Esophagus squamous epithelium (tissue), 5 donors: ENCODE data around the gene SLC35D2. TPM values are rescaled to one million over a fixed set of nuclear protein-coding genes. Genes with fewer than 3 reads are reported as not detected.

Experiments
- DNase-seq: peaks from one replicate; lab custom pipeline; 2025; lab: John Stamatoyannopoulos, UW
- H3K27ac ChIP-seq, 4 donors: fragments of 200-600 bp; sonication (generic); one replicate each; pipeline ENCODE4 v1.5.1; 2016 to 2019; ENCODE audit warnings: mild to moderate bottlenecking in 1 of 4
- H3K27me3 ChIP-seq, 4 donors: fragments of 200-600 bp; sonication (generic); 1 replicate in 3 of 4; 2 replicates in 1 of 4; pipeline versions ENCODE4 v1.5.1 to v1.6.0; 2017 to 2021; ENCODE audit warnings: antibody characterized with exemption in 1 of 4
- H3K36me3 ChIP-seq, 3 donors: fragments of 200-600 bp; sonication (generic); one replicate each; pipeline ENCODE4 v1.5.1; 2016 to 2019
- H3K4me1 ChIP-seq, 3 donors: fragments of 200-600 bp; sonication (generic); one replicate each; pipeline ENCODE4 v1.5.1; 2017 to 2019
- H3K4me3 ChIP-seq, 4 donors: fragments of 200-600 bp; sonication (generic); 1 replicate in 3 of 4; 2 replicates in 1 of 4; pipeline ENCODE4 v1.5.1; 2016 to 2019; ENCODE audit warnings: mild to moderate bottlenecking in 2 of 4, moderate library complexity in 1 of 4
- H3K9me3 ChIP-seq, 3 donors: fragments of 200-600 bp; sonication (generic); one replicate each; pipeline ENCODE4 v1.5.1; 2016 to 2019
- POLR2A ChIP-seq, 4 donors: fragments of 450-650 bp; IDR thresholded peaks; one replicate each; pipeline ENCODE4 v1.6.1; 2017; ENCODE audit warnings: antibody characterized with exemption in 4 of 4, mild to moderate bottlenecking in 4 of 4, moderate library complexity in 3 of 4
- WGBS, 2 donors: methylation state at CpG; one replicate each; pipeline ENCODE4 v1.1.5; 2018; 5-methylcytosine and 5-hydroxymethylcytosine counted together
- intact Hi-C: fragments of 100-400 bp; cut with DNase I; formaldehyde crosslinking; loops from one replicate; pipeline ENCODE4 v1.15.0; 2022
- total RNA-seq, 4 donors: library from RNA; depleted of rRNA; stranded (reverse); fragments of >200 nt; gene quantifications; one replicate each; pipeline ENCODE4 v1.1.0, GENCODE V29; 2016
- TF ChIP-seq, protein P1 (sequence below), 6 experiments: fragments of 450-650 bp in 4 of 6; fragments of 200-600 bp in 2 of 6; sonication (generic) in 2 of 6; IDR thresholded peaks; one replicate each; pipeline ENCODE4 v1.5.1; 2016 to 2019; ENCODE audit warnings: antibody characterized with exemption in 6 of 6, mild to moderate bottlenecking in 4 of 6, moderate library complexity in 4 of 6
- donor health status: DM: yes; HTN: yes; CAD: no.

The SLC35D2 gene
- total RNA-seq, 4 donors from 2014 or later: 10.3 to 28.5 (median 16.4) TPM

DNA sequence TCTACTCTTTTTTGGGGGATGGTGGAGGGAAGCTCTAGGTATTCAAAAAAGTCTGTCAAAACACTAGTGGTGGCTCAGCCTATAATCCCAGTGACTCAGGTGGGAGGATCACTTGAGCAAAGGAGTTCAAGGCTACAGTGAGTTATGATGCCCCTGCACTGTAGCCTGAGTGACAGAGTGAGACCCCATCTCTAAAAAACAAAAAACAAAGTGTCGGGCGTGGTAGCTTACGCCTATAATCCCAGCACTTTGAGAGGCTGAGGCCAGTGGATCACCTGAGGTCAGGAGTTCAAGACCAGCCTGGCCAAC, 15.8 kb upstream of the SLC35D2 start:
- Histone ChIP-seq H3K4me1 (no peaks in the 10 kb centered on the region), H3K4me3 (no peak overlapping the region), H3K9me3 (no peaks in the 10 kb centered on the region), H3K27me3 (no peaks in the 10 kb centered on the region), H3K36me3 (no peaks in the 10 kb centered on the region), H3K27ac (peak overlapping the region in 1 of 4 donors; percentile 14)
- intact Hi-C loops: no loop called here
- no peak for TF ChIP-seq POLR2A (IDR thresholded peaks at IDR 0.05)
- TF ChIP-seq, protein P1, sequence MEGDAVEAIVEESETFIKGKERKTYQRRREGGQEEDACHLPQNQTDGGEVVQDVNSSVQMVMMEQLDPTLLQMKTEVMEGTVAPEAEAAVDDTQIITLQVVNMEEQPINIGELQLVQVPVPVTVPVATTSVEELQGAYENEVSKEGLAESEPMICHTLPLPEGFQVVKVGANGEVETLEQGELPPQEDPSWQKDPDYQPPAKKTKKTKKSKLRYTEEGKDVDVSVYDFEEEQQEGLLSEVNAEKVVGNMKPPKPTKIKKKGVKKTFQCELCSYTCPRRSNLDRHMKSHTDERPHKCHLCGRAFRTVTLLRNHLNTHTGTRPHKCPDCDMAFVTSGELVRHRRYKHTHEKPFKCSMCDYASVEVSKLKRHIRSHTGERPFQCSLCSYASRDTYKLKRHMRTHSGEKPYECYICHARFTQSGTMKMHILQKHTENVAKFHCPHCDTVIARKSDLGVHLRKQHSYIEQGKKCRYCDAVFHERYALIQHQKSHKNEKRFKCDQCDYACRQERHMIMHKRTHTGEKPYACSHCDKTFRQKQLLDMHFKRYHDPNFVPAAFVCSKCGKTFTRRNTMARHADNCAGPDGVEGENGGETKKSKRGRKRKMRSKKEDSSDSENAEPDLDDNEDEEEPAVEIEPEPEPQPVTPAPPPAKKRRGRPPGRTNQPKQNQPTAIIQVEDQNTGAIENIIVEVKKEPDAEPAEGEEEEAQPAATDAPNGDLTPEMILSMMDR (IDR thresholded peaks at IDR 0.05): no peak
- no peak for DNase-seq
- 68 to 85% methylated on average over 3 of the region's 3 CpGs for WGBS, 2 donors

DNA sequence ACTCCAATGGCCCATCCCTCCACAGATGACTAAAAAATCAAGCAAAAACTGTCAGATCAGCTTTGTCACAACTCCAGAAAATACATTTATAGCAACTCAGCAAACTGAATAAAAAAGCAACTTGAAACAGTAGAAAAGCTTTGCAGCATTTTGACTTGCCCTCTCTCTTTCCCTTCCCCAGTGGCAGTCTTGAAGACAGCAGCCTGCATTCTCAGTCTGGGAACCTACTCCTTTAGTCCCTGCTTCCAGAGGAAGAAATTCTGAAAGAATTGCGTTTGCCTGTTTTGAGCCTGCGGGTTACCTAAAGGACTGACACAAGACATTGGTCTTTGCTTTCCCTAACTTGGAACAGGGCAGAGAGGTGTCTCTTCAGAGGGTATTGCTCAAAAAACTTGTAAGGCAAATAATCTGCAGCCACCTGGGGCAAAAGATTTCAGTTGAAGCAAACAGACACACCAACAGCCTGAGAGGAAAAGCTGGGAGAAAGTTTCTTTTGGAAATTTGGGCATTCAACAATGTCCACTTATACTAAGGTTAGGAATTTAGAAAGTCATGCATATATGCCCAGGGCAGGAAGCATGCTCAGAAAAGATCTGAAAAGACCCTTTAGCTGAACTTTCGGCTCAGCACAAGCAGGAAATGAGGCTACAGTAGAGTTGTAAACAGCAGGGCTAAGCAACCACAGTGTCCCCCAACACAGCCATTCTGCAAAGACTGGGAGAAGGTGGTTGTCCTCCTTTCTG, 15.2 kb upstream of the SLC35D2 start:
- Histone ChIP-seq H3K36me3 (no peaks in the 10 kb centered on the region), H3K9me3 (no peaks in the 10 kb centered on the region), H3K27ac (peak overlapping the region in 1 of 4 donors; percentile 14), H3K27me3 (no peaks in the 10 kb centered on the region), H3K4me1 (no peaks in the 10 kb centered on the region), H3K4me3 (no peak overlapping the region)
- no peak for DNase-seq
- intact Hi-C loops: no loop called here
- 44 to 64% methylated on average over 1 to 3 of the region's 3 CpGs for WGBS, 2 donors
- TF ChIP-seq, protein P1 (IDR thresholded peaks at IDR 0.05): no peak
- TF ChIP-seq POLR2A (IDR thresholded peaks at IDR 0.05): no peak

DNA sequence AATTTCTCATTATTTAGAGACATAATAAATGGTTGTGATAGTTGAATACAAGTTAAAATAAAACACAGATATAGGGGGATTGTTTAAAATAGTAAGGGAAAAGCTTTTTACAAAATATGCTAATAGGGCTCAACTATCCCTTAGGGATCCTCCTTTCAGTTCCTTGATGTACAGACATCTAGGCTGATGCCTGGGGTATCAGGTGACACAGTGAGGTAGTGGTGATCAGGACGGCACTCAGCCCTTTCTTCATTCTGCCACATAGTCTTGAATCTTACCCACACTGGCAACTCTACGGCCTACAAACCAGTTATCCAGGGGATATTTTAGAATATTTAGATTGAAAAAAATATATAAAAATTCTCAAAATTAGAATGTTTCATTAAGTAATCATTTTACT, 12.5 kb upstream of the SLC35D2 start:
- 90 to 93% methylated on average over 2 of the region's 2 CpGs for WGBS, 2 donors
- no peak for TF ChIP-seq POLR2A (IDR thresholded peaks at IDR 0.05)
- TF ChIP-seq, protein P1 (IDR thresholded peaks at IDR 0.05): no peak

DNA sequence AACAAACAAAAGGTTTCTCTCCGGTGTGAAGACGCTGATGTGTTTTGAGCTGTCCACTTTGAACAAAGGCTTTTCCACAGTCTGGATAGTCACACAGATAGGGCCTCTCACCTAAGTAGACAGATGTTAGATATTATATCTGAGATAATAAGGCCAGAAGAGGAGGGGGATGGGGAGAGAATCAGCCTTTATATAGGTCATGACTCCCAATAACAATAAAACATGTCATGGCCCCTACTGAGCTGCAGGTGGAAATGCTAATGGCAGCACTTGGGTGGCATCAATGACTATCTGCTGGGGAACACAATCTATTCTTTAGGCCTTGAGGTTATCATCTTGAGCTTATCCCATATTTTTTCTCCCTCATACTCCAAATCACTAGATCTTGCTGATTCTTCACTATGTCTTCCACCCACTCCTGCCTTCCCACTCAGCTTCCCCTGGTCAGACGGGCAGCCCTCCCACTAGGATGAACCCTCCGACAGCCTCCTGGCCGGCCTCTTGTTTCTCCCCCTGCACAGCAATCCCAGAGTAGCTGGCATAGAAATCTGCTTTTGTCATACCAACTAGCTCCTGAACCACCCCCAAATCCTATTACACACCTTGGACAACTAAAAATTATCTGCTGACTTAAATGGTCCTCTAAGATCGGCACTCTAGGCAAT, 11.5 kb upstream of the SLC35D2 start:
- H3K4me1 ChIP-seq: peaks cover 0 to 7% (median 0%) of the 10 kb centered on the region in 3 donors
- intact Hi-C loops: no loop called here
- peaks cover 0 to 9% (median 0%) of the 10 kb centered on the region in 3 donors for H3K36me3 ChIP-seq
- DNase-seq: no peak
- H3K27me3 ChIP-seq: no peaks in the 10 kb centered on the region
- no peaks in the 10 kb centered on the region for H3K9me3 ChIP-seq
- no peak overlapping the region for H3K4me3 ChIP-seq
- TF ChIP-seq, protein P1 (IDR thresholded peaks at IDR 0.05): no peak
- TF ChIP-seq POLR2A (IDR thresholded peaks at IDR 0.05): no peak
- no peak overlapping the region for H3K27ac ChIP-seq
- WGBS, 2 donors: 91 to 94% methylated on average over 6 of the region's 6 CpGs

More for the DNA sequence above, 12.5 kb upstream of the SLC35D2 start:
- H3K27me3 ChIP-seq: no peaks in the 10 kb centered on the region
- no peak for DNase-seq
- intact Hi-C loops: no loop called here
- H3K36me3 ChIP-seq: peaks cover 0 to 9% (median 0%) of the 10 kb centered on the region in 3 donors
- peaks cover 0 to 5% (median 0%) of the 10 kb centered on the region in 3 donors for H3K4me1 ChIP-seq
- H3K9me3 ChIP-seq: no peaks in the 10 kb centered on the region
- H3K27ac ChIP-seq: no peak overlapping the region
- no peak overlapping the region for H3K4me3 ChIP-seq

DNA sequence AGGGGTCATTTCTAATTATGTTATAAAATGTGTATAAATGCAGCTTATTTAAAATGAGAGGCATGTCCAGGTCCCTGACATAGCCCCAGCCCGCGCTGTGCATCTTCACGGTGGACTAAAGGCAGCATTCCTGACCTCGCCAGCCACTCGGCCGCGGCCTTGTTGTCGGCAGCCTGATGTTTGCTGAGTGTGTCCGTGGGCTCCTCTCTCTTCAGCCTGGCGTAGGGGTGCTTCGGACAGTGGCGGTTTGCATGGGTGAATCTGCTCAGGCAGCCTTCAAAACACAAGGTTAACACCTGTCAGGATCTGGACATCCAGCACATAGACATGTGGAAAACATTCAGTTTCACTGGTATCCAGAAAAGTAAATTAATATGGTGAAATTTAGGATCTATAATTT, 8.8 kb upstream of the SLC35D2 start:
- no peak overlapping the region for H3K4me3 ChIP-seq
- peaks cover 0 to 7% (median 0%) of the 10 kb centered on the region in 3 donors for H3K4me1 ChIP-seq
- WGBS, 2 donors: 94 to 99% methylated on average over 9 to 11 of the region's 12 CpGs
- intact Hi-C loops: no loop called here
- no peaks in the 10 kb centered on the region for H3K9me3 ChIP-seq
- no peak overlapping the region for H3K27ac ChIP-seq
- H3K27me3 ChIP-seq: no peaks in the 10 kb centered on the region
- H3K36me3 ChIP-seq: peaks cover 0 to 14% (median 0%) of the 10 kb centered on the region in 3 donors
- DNase-seq: no peak
- TF ChIP-seq POLR2A (IDR thresholded peaks at IDR 0.05): no peak
- TF ChIP-seq, protein P1 (IDR thresholded peaks at IDR 0.05): no peak
